ENCODE measurements around the gene LIMK1. TPM values are rescaled to one million over a fixed set of nuclear protein-coding genes. Genes with fewer than 3 reads are reported as not detected.
"Not testable (repeated sequence)": the region's sequence is repeated elsewhere in the genome, so short reads cannot be mapped to it uniquely, and the experiment has no call there.

LIMK1 gene
- total RNA-seq, 1 experiment from 2014 or later: 31.4 TPM

- peaks cover 17% of the 10 kb centered on the region for H3K36me3 Mint-ChIP-seq (ENCODE audit: insufficient read depth, unreplicated experiment)
- Histone ChIP-seq H3K27me3 (replicated peaks; ENCODE audit: control insufficient read depth, insufficient read depth, low read length) (no peaks in the 10 kb centered on the region), H3K9me3 (no peaks in the 10 kb centered on the region), H3K4me3 (ENCODE audit: low read depth, low read length) (no peak overlapping the region), H3K4me1 (no peaks in the 10 kb centered on the region), H3K36me3 (ENCODE audit: control insufficient read depth, insufficient read depth, low read length) (no peaks in the 10 kb centered on the region)
- BruUV-seq (replicated peaks): no TSS peak
- ChIA-PET CTCF (interaction anchor here (0.6 kb wide), 1 partner anchor 41 kb away, joined by 3 read pairs; no protein-coding TSS in a partner anchor), POLR2A (no interaction called here)
- no peak overlapping the region for H3K4me3 Mint-ChIP-seq (ENCODE audit: unreplicated experiment)
- no peak for DNase-seq
- H3K27ac Mint-ChIP-seq (ENCODE audit: unreplicated experiment): no peak overlapping the region
- intact Hi-C loops (cut with micrococcal nuclease; ENCODE audit: unreplicated experiment): no loop called here
- TF ChIP-seq CTCF (IDR thresholded peaks at IDR 0.05; ENCODE audit: insufficient read depth in 1 of 2, low read depth in 1 of 2, low read length in 1 of 2, severe bottlenecking in 1 of 2, unreplicated experiment in 1 of 2): no peak
- H3K27me3 Mint-ChIP-seq (ENCODE audit: insufficient read depth, unreplicated experiment): no peaks in the 10 kb centered on the region
- H3K4me1 Mint-ChIP-seq (ENCODE audit: low read depth, unreplicated experiment): no peaks in the 10 kb centered on the region
- no peaks in the 10 kb centered on the region for H3K9me3 Mint-ChIP-seq (ENCODE audit: unreplicated experiment)
Observed at GRCh38 chr7:74119831-74120230, 36.2 kb downstream of the LIMK1 start.

GRCh38 chr7:74121401-74122249 is 38.0 kb downstream of the LIMK1 start:
- DNase-seq: no peak
- Histone ChIP-seq H3K4me3 (ENCODE audit: low read depth, low read length) (no peak overlapping the region), H3K4me1 (no peaks in the 10 kb centered on the region), H3K9me3 (no peaks in the 10 kb centered on the region), H3K36me3 (ENCODE audit: control insufficient read depth, insufficient read depth, low read length) (no peaks in the 10 kb centered on the region), H3K27me3 (replicated peaks; ENCODE audit: control insufficient read depth, insufficient read depth, low read length) (no peaks in the 10 kb centered on the region)
- BruUV-seq (replicated peaks): TSS peak; percentile 47
- peaks cover 17% of the 10 kb centered on the region for H3K36me3 Mint-ChIP-seq (ENCODE audit: insufficient read depth, unreplicated experiment)
- ChIA-PET POLR2A (interaction anchor here (0.6 kb wide), 1 partner anchor 140 kb away, joined by 8 read pairs; no protein-coding TSS in a partner anchor), CTCF (interaction anchor here (0.6 kb wide), 1 partner anchor 99 kb away, joined by 3 read pairs; no protein-coding TSS in a partner anchor)
- no peaks in the 10 kb centered on the region for H3K27me3 Mint-ChIP-seq (ENCODE audit: insufficient read depth, unreplicated experiment)
- TF ChIP-seq CTCF (IDR thresholded peaks at IDR 0.05; ENCODE audit: insufficient read depth in 1 of 2, low read depth in 1 of 2, low read length in 1 of 2, severe bottlenecking in 1 of 2, unreplicated experiment in 1 of 2): no peak
- H3K4me3 Mint-ChIP-seq (ENCODE audit: unreplicated experiment): no peak overlapping the region
- H3K4me1 Mint-ChIP-seq (ENCODE audit: low read depth, unreplicated experiment): no peaks in the 10 kb centered on the region
- H3K9me3 Mint-ChIP-seq (ENCODE audit: unreplicated experiment): no peaks in the 10 kb centered on the region
- intact Hi-C loops (cut with micrococcal nuclease; ENCODE audit: unreplicated experiment): no loop called here
- no peak overlapping the region for H3K27ac Mint-ChIP-seq (ENCODE audit: unreplicated experiment)

- CTCF ChIA-PET: interaction anchor here (0.5 kb wide), 1 partner anchor 534 kb away, joined by 5 read pairs; the partner anchor contains the start of gene GTF2I
- H3K4me3 Mint-ChIP-seq (ENCODE audit: unreplicated experiment); H3K4me3 ChIP-seq (ENCODE audit: low read depth, low read length); H3K27me3 Mint-ChIP-seq (ENCODE audit: insufficient read depth, unreplicated experiment); DNase-seq; H3K4me1 ChIP-seq; H3K36me3 Mint-ChIP-seq (ENCODE audit: insufficient read depth, unreplicated experiment); intact Hi-C loops (cut with micrococcal nuclease; ENCODE audit: unreplicated experiment); H3K36me3 ChIP-seq (ENCODE audit: control insufficient read depth, insufficient read depth, low read length); H3K27ac Mint-ChIP-seq (ENCODE audit: unreplicated experiment); H3K27me3 ChIP-seq (replicated peaks; ENCODE audit: control insufficient read depth, insufficient read depth, low read length); BruUV-seq (replicated peaks); H3K4me1 Mint-ChIP-seq (ENCODE audit: low read depth, unreplicated experiment); H3K9me3 Mint-ChIP-seq (ENCODE audit: unreplicated experiment); H3K9me3 ChIP-seq: not testable (repeated sequence)
- POLR2A ChIA-PET: interaction anchor here (0.6 kb wide), 1 partner anchor 248 kb away, joined by 5 read pairs; no protein-coding TSS in a partner anchor
Observed at GRCh38 chr7:74123892-74124291, 40.3 kb downstream of the LIMK1 start.

All from Caco-2 (cell line).